ENCODE measurements around the gene BORCS5. TPM values are rescaled to one million over a fixed set of nuclear protein-coding genes. Genes with fewer than 3 reads are reported as not detected.

Gene BORCS5
- total RNA-seq, 2 experiments from 2014 or later, result 18.8 to 21.2 TPM

GRCh38 chr12:12449533-12450025 lies 92.7 kb downstream of the BORCS5 start:
- Mint-ChIP-seq H3K36me3 (ENCODE audit: low read depth) (no peaks in the 10 kb centered on the region), H3K27ac (no peak overlapping the region), H3K27me3 (ENCODE audit: low read depth) (no peaks in the 10 kb centered on the region), H3K4me1 (ENCODE audit: low read depth) (peaks cover 13% of the 10 kb centered on the region), H3K4me3 (no peak overlapping the region), H3K9me3 (ENCODE audit: insufficient read depth) (no peaks in the 10 kb centered on the region)
- ChIA-PET POLR2A (no interaction called here), CTCF (no interaction called here)
- DNase-seq (no peak), ATAC-seq (no peak)

GRCh38 chr12:12450043-12450471 lies 93.2 kb downstream of the BORCS5 start:
- Mint-ChIP-seq H3K27ac (no peak overlapping the region), H3K4me3 (no peak overlapping the region), H3K9me3 (ENCODE audit: insufficient read depth) (no peaks in the 10 kb centered on the region), H3K4me1 (ENCODE audit: low read depth) (peaks cover 13% of the 10 kb centered on the region), H3K36me3 (ENCODE audit: low read depth) (peaks cover 2% of the 10 kb centered on the region), H3K27me3 (ENCODE audit: low read depth) (no peaks in the 10 kb centered on the region)
- DNase-seq, result no peak
- no peak for ATAC-seq
- ChIA-PET POLR2A (no interaction called here), CTCF (interaction anchor here (1.1 kb wide), 1 partner anchor 31 kb away, joined by 4 read pairs; no protein-coding TSS in a partner anchor)

GRCh38 chr12:12451098-12451497 lies 94.2 kb downstream of the BORCS5 start:
- ChIA-PET CTCF (interaction anchor here (1.1 kb wide), 1 partner anchor 30 kb away, joined by 4 read pairs; no protein-coding TSS in a partner anchor), POLR2A (no interaction called here)
- Mint-ChIP-seq H3K27me3 (ENCODE audit: low read depth) (no peaks in the 10 kb centered on the region), H3K36me3 (ENCODE audit: low read depth) (peaks cover 4% of the 10 kb centered on the region), H3K27ac (no peak overlapping the region), H3K4me1 (ENCODE audit: low read depth) (peaks cover 14% of the 10 kb centered on the region), H3K9me3 (ENCODE audit: insufficient read depth) (no peaks in the 10 kb centered on the region), H3K4me3 (no peak overlapping the region)
- ATAC-seq (no peak), DNase-seq (no peak)

- Mint-ChIP-seq H3K27ac (no peak overlapping the region), H3K4me3 (no peak overlapping the region), H3K4me1 (ENCODE audit: low read depth) (peaks cover 10% of the 10 kb centered on the region), H3K36me3 (ENCODE audit: low read depth) (peaks cover 7% of the 10 kb centered on the region), H3K27me3 (ENCODE audit: low read depth) (no peaks in the 10 kb centered on the region), H3K9me3 (ENCODE audit: insufficient read depth) (no peaks in the 10 kb centered on the region)
- POLR2A ChIA-PET, result interaction anchor here (1.1 kb wide), 1 partner anchor 10 kb away, joined by 4 read pairs; no protein-coding TSS in a partner anchor
- no peak for DNase-seq
- CTCF ChIA-PET, result interaction anchor here (0.6 kb wide), 1 partner anchor 13 kb away, joined by 3 read pairs; no protein-coding TSS in a partner anchor
- no peak for ATAC-seq
Measured at GRCh38 chr12:12452326-12452902, 95.5 kb downstream of the BORCS5 start.

GRCh38 chr12:12453635-12454034 lies 96.8 kb downstream of the BORCS5 start:
- Mint-ChIP-seq H3K4me3 (no peak overlapping the region), H3K9me3 (ENCODE audit: insufficient read depth) (no peaks in the 10 kb centered on the region), H3K27ac (no peak overlapping the region), H3K36me3 (ENCODE audit: low read depth) (peaks cover 7% of the 10 kb centered on the region), H3K4me1 (ENCODE audit: low read depth) (peaks cover 16% of the 10 kb centered on the region), H3K27me3 (ENCODE audit: low read depth) (no peaks in the 10 kb centered on the region)
- CTCF ChIA-PET, result interaction anchor here (4.1 kb wide), 1 partner anchor 11 kb away, joined by 24 read pairs; no protein-coding TSS in a partner anchor
- no peak for DNase-seq
- ATAC-seq, result no peak
- POLR2A ChIA-PET, result no interaction called here

GRCh38 chr12:12454315-12454714 lies 97.4 kb downstream of the BORCS5 start:
- no peaks in the 10 kb centered on the region for H3K27me3 Mint-ChIP-seq (ENCODE audit: low read depth)
- H3K9me3 Mint-ChIP-seq (ENCODE audit: insufficient read depth), result no peaks in the 10 kb centered on the region
- ChIA-PET CTCF (interaction anchor here (0.6 to 4.1 kb wide), 4 partner anchors 8 to 20 kb away, joined by 3 to 24 read pairs (median 5); no protein-coding TSS in a partner anchor), POLR2A (interaction anchor here (4.4 kb wide), 1 partner anchor 13 kb away, joined by 23 read pairs; no protein-coding TSS in a partner anchor)
- H3K4me1 Mint-ChIP-seq (ENCODE audit: low read depth), result peaks cover 16% of the 10 kb centered on the region
- H3K4me3 Mint-ChIP-seq, result no peak overlapping the region
- H3K27ac Mint-ChIP-seq, result no peak overlapping the region
- no peak for ATAC-seq
- H3K36me3 Mint-ChIP-seq (ENCODE audit: low read depth), result peaks cover 7% of the 10 kb centered on the region
- no peak for DNase-seq

GRCh38 chr12:12456637-12457036 lies 99.8 kb downstream of the BORCS5 start:
- Mint-ChIP-seq H3K36me3 (ENCODE audit: low read depth) (peaks cover 7% of the 10 kb centered on the region), H3K4me3 (no peak overlapping the region), H3K9me3 (ENCODE audit: insufficient read depth) (no peaks in the 10 kb centered on the region), H3K27ac (peak overlapping the region; percentile 58), H3K4me1 (ENCODE audit: low read depth) (peaks cover 24% of the 10 kb centered on the region), H3K27me3 (ENCODE audit: low read depth) (no peaks in the 10 kb centered on the region)
- no peak for DNase-seq
- peak; percentile 33 for ATAC-seq
- ChIA-PET CTCF (interaction anchor here (0.7 to 4.1 kb wide), 8 partner anchors 9 to 80 kb away, joined by 3 to 24 read pairs (median 4); no protein-coding TSS in a partner anchor), POLR2A (interaction anchor here (0.9 to 4.4 kb wide), 5 partner anchors 9 to 258 kb away, joined by 3 to 23 read pairs (median 9); no protein-coding TSS in a partner anchor)

GRCh38 chr12:12460935-12461922 lies 104.4 kb downstream of the BORCS5 start:
- no peak overlapping the region for H3K4me3 Mint-ChIP-seq
- peaks cover 11% of the 10 kb centered on the region for H3K36me3 Mint-ChIP-seq (ENCODE audit: low read depth)
- DNase-seq, result no peak
- H3K4me1 Mint-ChIP-seq (ENCODE audit: low read depth), result peaks cover 42% of the 10 kb centered on the region
- H3K27ac Mint-ChIP-seq, result peak overlapping the region; percentile 30
- no peaks in the 10 kb centered on the region for H3K9me3 Mint-ChIP-seq (ENCODE audit: insufficient read depth)
- ChIA-PET POLR2A (interaction anchor here (0.6 to 1.7 kb wide), 9 partner anchors 11 to 102 kb away, joined by 3 to 12 read pairs (median 3); partner anchors contain the start of gene DUSP16), CTCF (interaction anchor here (1.0 to 2.0 kb wide), 5 partner anchors 9 to 76 kb away, joined by 3 to 6 read pairs (median 4); no protein-coding TSS in a partner anchor)
- ATAC-seq, result no peak
- no peaks in the 10 kb centered on the region for H3K27me3 Mint-ChIP-seq (ENCODE audit: low read depth)

GRCh38 chr12:12461923-12462315 lies 105.0 kb downstream of the BORCS5 start:
- ChIA-PET CTCF (interaction anchor here (1.0 to 2.0 kb wide), 5 partner anchors 9 to 77 kb away, joined by 3 to 6 read pairs (median 4); no protein-coding TSS in a partner anchor), POLR2A (interaction anchor here (1.0 to 1.7 kb wide), 7 partner anchors 10 to 101 kb away, joined by 3 to 12 read pairs (median 4); partner anchors contain the start of gene DUSP16)
- Mint-ChIP-seq H3K36me3 (ENCODE audit: low read depth) (peaks cover 12% of the 10 kb centered on the region), H3K27me3 (ENCODE audit: low read depth) (no peaks in the 10 kb centered on the region), H3K4me3 (no peak overlapping the region), H3K4me1 (ENCODE audit: low read depth) (peaks cover 42% of the 10 kb centered on the region), H3K27ac (peak overlapping the region; percentile 19), H3K9me3 (ENCODE audit: insufficient read depth) (no peaks in the 10 kb centered on the region)
- ATAC-seq (no peak), DNase-seq (no peak)

GRCh38 chr12:12465522-12465921 lies 108.6 kb downstream of the BORCS5 start:
- POLR2A ChIA-PET, result interaction anchor here (0.6 to 4.3 kb wide), 11 partner anchors 9 to 271 kb away, joined by 3 to 43 read pairs (median 3); no protein-coding TSS in a partner anchor
- Mint-ChIP-seq H3K4me3 (no peak overlapping the region), H3K27ac (no peak overlapping the region), H3K27me3 (ENCODE audit: low read depth) (no peaks in the 10 kb centered on the region), H3K36me3 (ENCODE audit: low read depth) (peaks cover 43% of the 10 kb centered on the region), H3K9me3 (ENCODE audit: insufficient read depth) (no peaks in the 10 kb centered on the region), H3K4me1 (ENCODE audit: low read depth) (peaks cover 64% of the 10 kb centered on the region)
- ATAC-seq (no peak), DNase-seq (no peak)
- CTCF ChIA-PET, result interaction anchor here (0.8 to 2.5 kb wide), 9 partner anchors 9 to 94 kb away, joined by 3 to 19 read pairs (median 5); no protein-coding TSS in a partner anchor

- Mint-ChIP-seq H3K9me3 (ENCODE audit: insufficient read depth) (no peaks in the 10 kb centered on the region), H3K4me3 (peak overlapping the region; percentile 24), H3K27ac (peak overlapping the region; percentile 82), H3K27me3 (ENCODE audit: low read depth) (no peaks in the 10 kb centered on the region), H3K36me3 (ENCODE audit: low read depth) (peaks cover 48% of the 10 kb centered on the region), H3K4me1 (ENCODE audit: low read depth) (peaks cover 67% of the 10 kb centered on the region)
- POLR2A ChIA-PET, result interaction anchor here (0.6 to 4.3 kb wide), 16 partner anchors 9 to 353 kb away, joined by 3 to 43 read pairs (median 4); partner anchors contain the start of gene BORCS5
- ATAC-seq, result peak; percentile 59
- CTCF ChIA-PET, result interaction anchor here (0.7 to 2.5 kb wide), 13 partner anchors 9 to 271 kb away, joined by 3 to 19 read pairs (median 5); no protein-coding TSS in a partner anchor
- DNase-seq, result peak; percentile 53
Measured at GRCh38 chr12:12466157-12466556, 109.3 kb downstream of the BORCS5 start.
